WTC11 (cell line): ENCODE results near the gene CHERP.

Source experiments
- MAX ChIP-seq: sonication (generic); formaldehyde crosslinking; IDR thresholded peaks from 2 replicates; pipeline ENCODE4 v1.8.0; 2022; ENCODE audit warnings: mild to moderate bottlenecking, missing genetic modification reagents
- MLX ChIP-seq: sonication (generic); formaldehyde crosslinking; IDR thresholded peaks from 2 replicates; pipeline ENCODE4 v1.8.1; 2023; ENCODE audit warnings: mild to moderate bottlenecking, missing genetic modification reagents, moderate library complexity

GRCh38 chr19:16542045-16542909 lies at the start of gene CHERP:
- TF ChIP-seq MLX (CRISPR knock-in tag) (no peak), MAX (CRISPR knock-in tag) (peak; percentile 87)
